ENCODE measurements around the gene PRKAG2. TPM values are rescaled to one million over a fixed set of nuclear protein-coding genes. Genes with fewer than 3 reads are reported as not detected.

The PRKAG2 gene
- total RNA-seq, 4 donors from 2014 or later: 19.5 to 30.8 (median 27.6) TPM

DNA sequence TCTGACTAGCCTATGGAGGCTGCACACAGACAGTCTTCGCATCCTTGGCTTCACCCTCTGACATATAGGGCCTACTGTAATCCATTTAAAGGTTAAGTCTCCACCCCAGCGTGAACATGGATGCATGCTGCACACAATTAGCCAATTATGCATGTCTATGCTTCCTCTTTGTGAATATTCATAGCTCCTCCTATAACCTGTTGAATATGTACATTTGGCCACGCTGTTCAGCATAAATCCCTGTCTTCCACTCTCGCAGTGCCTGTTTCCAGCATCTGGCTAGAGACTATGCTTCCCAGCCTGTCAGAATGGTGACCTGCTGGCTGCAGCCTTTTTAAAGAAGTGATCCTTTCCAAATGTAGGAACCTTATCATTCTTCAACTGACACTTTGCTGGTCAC is 106.7 kb downstream of the PRKAG2 start:
- no peaks in the 10 kb centered on the region for H3K9me3 ChIP-seq
- H3K4me1 ChIP-seq: no peaks in the 10 kb centered on the region
- TF ChIP-seq, protein P1, sequence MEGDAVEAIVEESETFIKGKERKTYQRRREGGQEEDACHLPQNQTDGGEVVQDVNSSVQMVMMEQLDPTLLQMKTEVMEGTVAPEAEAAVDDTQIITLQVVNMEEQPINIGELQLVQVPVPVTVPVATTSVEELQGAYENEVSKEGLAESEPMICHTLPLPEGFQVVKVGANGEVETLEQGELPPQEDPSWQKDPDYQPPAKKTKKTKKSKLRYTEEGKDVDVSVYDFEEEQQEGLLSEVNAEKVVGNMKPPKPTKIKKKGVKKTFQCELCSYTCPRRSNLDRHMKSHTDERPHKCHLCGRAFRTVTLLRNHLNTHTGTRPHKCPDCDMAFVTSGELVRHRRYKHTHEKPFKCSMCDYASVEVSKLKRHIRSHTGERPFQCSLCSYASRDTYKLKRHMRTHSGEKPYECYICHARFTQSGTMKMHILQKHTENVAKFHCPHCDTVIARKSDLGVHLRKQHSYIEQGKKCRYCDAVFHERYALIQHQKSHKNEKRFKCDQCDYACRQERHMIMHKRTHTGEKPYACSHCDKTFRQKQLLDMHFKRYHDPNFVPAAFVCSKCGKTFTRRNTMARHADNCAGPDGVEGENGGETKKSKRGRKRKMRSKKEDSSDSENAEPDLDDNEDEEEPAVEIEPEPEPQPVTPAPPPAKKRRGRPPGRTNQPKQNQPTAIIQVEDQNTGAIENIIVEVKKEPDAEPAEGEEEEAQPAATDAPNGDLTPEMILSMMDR (IDR thresholded peaks at IDR 0.05): no peak
- H3K36me3 ChIP-seq: no peaks in the 10 kb centered on the region
- no peak for DNase-seq
- intact Hi-C loops (cut with DNase I): no loop called here
- WGBS, 2 donors: 100% methylated on average over 4 of the region's 4 CpGs
- H3K27me3 ChIP-seq: no peaks in the 10 kb centered on the region
- H3K4me3 ChIP-seq (replicated peaks in 1 of 3): no peak overlapping the region
- no peak overlapping the region for H3K27ac ChIP-seq

DNA sequence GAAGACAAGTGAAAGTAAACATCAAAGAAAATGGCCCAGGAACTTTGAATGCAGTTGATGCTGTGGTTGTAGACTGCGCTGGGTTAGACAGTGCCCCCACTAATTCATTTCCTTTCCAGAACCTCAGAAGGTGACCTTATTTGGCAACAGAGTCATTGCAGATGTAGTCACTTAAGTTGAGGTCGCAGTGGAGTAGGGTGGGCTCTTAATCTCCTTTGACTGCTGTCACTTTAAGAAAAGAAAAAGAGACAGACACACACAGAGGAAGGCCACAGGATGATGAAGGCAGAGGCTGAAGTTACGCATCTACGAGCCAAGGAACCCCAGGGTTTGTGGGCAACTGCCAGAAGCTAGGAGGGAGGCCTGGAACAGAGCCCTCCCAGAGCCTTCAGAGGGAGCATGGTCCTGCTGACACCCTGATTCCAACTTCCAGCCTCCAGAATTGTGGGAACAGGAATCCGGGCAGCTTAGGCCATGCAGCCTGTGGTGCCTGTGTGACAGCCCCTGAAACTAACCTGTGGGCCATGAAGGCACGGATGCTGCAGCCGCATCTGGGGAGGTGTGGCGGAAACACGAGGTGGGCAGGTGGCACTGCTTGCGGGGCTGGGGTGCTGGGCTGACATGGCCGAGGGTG is 107.6 kb downstream of the PRKAG2 start:
- TF ChIP-seq, protein P1 (IDR thresholded peaks at IDR 0.05): no peak
- TF ChIP-seq POLR2A (IDR thresholded peaks at IDR 0.05): no peak
- no peaks in the 10 kb centered on the region for H3K27me3 ChIP-seq
- H3K4me1 ChIP-seq: no peaks in the 10 kb centered on the region
- DNase-seq: no peak
- intact Hi-C loops (cut with DNase I): loop anchor here (10.0 kb wide), 1 partner anchor 385 kb away; no protein-coding TSS in a partner anchor
- WGBS, 2 donors: 81 to 90% methylated on average over 11 of the region's 11 CpGs
- H3K36me3 ChIP-seq: no peaks in the 10 kb centered on the region
- no peaks in the 10 kb centered on the region for H3K9me3 ChIP-seq
- H3K4me3 ChIP-seq (replicated peaks in 1 of 3): no peak overlapping the region
- no peak overlapping the region for H3K27ac ChIP-seq

DNA sequence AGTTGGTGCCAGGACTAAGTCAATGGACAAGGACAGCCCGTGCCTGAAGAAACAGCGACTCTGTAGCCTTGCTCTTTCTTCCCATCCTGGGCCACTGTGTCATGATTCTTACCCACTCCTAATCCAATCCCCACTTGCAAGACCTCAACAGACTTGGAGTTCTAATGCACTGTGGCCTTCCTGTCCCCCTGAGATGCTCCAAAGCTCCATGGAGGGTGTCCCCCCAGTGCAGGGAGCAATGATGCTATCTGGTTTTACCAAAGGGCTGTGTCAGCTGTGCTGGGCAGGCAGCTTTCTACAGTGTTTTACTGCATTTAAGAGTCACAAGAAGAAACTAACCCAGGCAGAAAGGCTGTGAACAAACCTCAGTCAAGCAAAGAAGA is 108.1 kb downstream of the PRKAG2 start:
- WGBS, 2 donors: 86 to 94% methylated on average over 2 of the region's 2 CpGs
- H3K4me3 ChIP-seq (replicated peaks in 1 of 3): no peak overlapping the region
- no peaks in the 10 kb centered on the region for H3K9me3 ChIP-seq
- intact Hi-C loops (cut with DNase I): loop anchor here (10.0 kb wide), 1 partner anchor 384 kb away; no protein-coding TSS in a partner anchor
- H3K27me3 ChIP-seq: no peaks in the 10 kb centered on the region
- H3K4me1 ChIP-seq: no peaks in the 10 kb centered on the region
- H3K27ac ChIP-seq: no peak overlapping the region
- no peak for TF ChIP-seq POLR2A (IDR thresholded peaks at IDR 0.05)
- TF ChIP-seq, protein P1 (IDR thresholded peaks at IDR 0.05): no peak
- DNase-seq: no peak
- H3K36me3 ChIP-seq: no peaks in the 10 kb centered on the region

DNA sequence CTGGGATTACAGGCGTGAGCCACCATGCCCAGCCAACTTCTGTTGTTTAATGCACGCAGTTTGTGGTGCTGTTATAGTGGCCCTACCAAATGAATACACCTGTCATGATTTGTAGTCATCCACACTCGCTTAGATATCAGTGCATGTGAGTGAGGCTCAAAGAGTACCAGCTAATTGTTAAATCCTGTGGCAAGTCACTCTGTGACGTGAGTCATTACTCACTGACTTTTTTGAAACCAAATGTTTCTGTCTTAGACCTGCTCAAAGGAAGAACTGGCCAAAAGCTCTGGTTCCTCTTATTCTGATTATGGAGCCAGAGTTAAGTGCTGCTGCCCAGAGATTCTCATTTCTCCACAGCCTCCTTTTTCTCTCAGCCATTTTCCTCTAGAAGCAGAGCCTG is 109.4 kb downstream of the PRKAG2 start:
- 95 to 100% methylated on average over 3 to 4 of the region's 4 CpGs for WGBS, 2 donors
- intact Hi-C loops (cut with DNase I): loop anchor here (10.0 kb wide), 1 partner anchor 383 kb away; no protein-coding TSS in a partner anchor
- no peak for DNase-seq

More for the DNA sequence above, 109.4 kb downstream of the PRKAG2 start:
- H3K9me3 ChIP-seq: no peaks in the 10 kb centered on the region
- TF ChIP-seq, protein P1 (IDR thresholded peaks at IDR 0.05): no peak
- H3K4me1 ChIP-seq: no peaks in the 10 kb centered on the region
- no peak overlapping the region for H3K4me3 ChIP-seq (replicated peaks in 1 of 3)
- H3K27me3 ChIP-seq: no peaks in the 10 kb centered on the region
- no peaks in the 10 kb centered on the region for H3K36me3 ChIP-seq
- H3K27ac ChIP-seq: no peak overlapping the region

All from thyroid gland (tissue), 4 donors.